Measurements from ENCODE around the gene TPRX1.
"Not testable (repeated sequence)": the region's sequence is repeated elsewhere in the genome, so short reads cannot be mapped to it uniquely, and the experiment has no call there.

The TPRX1 gene, protein sequence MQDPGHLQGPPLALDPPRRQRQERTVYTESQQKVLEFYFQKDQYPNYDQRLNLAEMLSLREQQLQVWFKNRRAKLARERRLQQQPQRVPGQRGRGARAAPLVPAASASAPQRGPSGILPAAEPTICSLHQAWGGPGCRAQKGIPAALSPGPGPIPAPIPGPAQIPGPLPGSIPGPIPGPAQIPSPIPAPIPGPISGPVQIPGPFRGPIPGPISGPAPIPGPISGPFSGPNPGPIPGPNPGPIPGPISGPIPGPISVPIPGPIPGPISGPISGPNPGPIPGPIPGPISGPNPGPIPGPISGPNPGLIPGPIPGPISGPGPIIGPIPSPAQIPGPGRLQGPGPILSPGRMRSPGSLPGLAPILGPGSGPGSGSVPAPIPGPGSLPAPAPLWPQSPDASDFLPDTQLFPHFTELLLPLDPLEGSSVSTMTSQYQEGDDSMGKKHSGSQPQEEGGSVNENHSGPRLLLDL

DNA sequence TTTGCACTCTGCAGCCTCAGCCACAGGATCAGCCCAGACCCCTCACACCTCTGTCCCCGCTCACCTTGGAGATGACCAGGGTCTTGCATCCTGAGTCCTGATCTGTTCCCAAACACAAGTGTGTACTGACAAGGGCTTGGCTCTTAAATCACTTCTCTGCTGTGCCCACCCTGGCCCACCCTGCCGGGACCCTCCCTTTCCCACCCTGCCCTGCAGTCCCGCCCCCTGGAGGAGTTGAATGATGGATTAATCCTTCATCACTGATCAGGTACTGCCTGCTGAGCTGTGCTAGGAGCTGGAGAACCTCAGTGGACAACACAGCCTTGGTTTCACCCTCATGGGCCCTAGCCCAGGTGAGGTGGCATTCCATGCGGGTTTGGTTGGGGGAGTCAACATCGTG is at the start of gene TPRX1:
TSS of gene TPRX1 (minus strand) at position 101 of the 400 bp plus-strand sequence. CDS start at position 89, 12 bp downstream.
- ATAC-seq, result not testable (repeated sequence)

DNA sequence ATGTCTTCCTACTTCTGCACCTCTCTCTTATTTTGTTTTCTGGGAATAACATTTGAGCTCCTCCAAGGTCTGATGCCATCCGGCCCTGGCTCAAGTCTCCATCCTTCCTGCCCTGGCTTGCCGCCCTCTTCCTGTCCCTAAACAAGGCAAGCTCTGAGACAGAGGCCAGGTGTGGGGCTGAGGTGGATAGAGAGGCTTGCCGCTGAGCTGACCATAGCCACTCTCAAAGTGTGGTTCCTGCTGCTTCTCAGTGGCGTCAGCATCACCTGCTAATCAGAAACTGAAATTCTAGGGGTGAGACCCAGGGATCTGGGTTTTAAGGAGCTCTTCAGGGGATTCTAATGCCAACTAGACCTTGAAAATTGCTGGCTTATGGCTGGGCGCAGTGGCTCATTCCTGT is 48.7 kb upstream of the TPRX1 start:
- ATAC-seq, result no peak

DNA sequence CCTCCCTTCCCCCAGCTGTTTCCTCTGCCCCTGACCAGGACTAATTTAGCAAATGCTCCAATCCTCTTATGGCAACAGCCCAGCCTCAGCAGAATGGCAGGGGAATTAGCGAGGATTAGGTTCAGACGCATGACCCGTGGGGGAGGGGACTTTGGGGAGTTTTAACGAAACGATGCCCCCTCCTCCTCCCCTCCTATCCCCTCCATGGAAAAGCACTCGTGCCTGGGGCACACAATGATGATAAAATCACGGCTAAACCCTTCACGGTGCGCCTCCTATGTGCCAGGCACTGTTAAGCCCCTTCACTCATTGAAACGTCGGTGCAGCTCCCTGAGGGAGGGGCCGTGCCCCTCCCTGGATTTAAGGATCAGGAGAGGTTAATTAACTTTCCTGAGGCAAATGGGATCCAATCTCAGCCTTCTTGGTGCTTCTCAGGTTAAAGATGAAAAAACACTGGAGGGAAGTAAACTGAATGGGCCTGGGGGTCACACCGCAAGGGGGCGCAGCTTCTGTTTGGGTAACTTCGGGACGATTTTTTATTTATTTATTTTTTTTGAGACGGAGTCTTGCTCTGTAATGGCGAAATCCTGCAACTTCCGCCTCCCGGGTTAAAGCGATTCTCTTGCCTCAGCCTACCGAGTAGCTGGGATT is 44.6 kb upstream of the TPRX1 start:
- ATAC-seq, result no peak
- TF ChIP-seq, protein P1, sequence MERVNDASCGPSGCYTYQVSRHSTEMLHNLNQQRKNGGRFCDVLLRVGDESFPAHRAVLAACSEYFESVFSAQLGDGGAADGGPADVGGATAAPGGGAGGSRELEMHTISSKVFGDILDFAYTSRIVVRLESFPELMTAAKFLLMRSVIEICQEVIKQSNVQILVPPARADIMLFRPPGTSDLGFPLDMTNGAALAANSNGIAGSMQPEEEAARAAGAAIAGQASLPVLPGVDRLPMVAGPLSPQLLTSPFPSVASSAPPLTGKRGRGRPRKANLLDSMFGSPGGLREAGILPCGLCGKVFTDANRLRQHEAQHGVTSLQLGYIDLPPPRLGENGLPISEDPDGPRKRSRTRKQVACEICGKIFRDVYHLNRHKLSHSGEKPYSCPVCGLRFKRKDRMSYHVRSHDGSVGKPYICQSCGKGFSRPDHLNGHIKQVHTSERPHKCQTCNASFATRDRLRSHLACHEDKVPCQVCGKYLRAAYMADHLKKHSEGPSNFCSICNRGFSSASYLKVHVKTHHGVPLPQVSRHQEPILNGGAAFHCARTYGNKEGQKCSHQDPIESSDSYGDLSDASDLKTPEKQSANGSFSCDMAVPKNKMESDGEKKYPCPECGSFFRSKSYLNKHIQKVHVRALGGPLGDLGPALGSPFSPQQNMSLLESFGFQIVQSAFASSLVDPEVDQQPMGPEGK (CRISPR knock-in tag; IDR thresholded peaks at IDR 0.05; ENCODE audit: borderline replicate concordance), result no peak
- no peak for TF ChIP-seq ZNF565 (CRISPR knock-in tag; conservative IDR thresholded peaks at IDR 0.05; ENCODE audit: low read depth)
- no peak for TF ChIP-seq ARNTL (CRISPR knock-in tag; IDR thresholded peaks at IDR 0.05; ENCODE audit: borderline replicate concordance, low read depth)

More for the DNA sequence above, 48.7 kb upstream of the TPRX1 start:
- TF ChIP-seq, protein P2, sequence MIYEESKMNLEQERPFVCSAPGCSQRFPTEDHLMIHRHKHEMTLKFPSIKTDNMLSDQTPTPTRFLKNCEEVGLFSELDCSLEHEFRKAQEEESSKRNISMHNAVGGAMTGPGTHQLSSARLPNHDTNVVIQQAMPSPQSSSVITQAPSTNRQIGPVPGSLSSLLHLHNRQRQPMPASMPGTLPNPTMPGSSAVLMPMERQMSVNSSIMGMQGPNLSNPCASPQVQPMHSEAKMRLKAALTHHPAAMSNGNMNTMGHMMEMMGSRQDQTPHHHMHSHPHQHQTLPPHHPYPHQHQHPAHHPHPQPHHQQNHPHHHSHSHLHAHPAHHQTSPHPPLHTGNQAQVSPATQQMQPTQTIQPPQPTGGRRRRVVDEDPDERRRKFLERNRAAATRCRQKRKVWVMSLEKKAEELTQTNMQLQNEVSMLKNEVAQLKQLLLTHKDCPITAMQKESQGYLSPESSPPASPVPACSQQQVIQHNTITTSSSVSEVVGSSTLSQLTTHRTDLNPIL (CRISPR knock-in tag; IDR thresholded peaks at IDR 0.05; ENCODE audit: low read depth), result no peak
- TF ChIP-seq, protein P3, sequence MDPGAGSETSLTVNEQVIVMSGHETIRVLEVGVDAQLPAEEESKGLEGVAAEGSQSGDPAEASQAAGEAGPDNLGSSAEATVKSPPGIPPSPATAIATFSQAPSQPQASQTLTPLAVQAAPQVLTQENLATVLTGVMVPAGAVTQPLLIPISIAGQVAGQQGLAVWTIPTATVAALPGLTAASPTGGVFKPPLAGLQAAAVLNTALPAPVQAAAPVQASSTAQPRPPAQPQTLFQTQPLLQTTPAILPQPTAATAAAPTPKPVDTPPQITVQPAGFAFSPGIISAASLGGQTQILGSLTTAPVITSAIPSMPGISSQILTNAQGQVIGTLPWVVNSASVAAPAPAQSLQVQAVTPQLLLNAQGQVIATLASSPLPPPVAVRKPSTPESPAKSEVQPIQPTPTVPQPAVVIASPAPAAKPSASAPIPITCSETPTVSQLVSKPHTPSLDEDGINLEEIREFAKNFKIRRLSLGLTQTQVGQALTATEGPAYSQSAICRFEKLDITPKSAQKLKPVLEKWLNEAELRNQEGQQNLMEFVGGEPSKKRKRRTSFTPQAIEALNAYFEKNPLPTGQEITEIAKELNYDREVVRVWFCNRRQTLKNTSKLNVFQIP (CRISPR knock-in tag; IDR thresholded peaks at IDR 0.05; ENCODE audit: borderline replicate concordance, low read depth), result no peak
- TF ChIP-seq ISL1 (CRISPR knock-in tag; IDR thresholded peaks at IDR 0.05) (no peak), BACH2 (CRISPR knock-in tag; IDR thresholded peaks at IDR 0.05; ENCODE audit: borderline replicate concordance) (no peak), SNAI2 (CRISPR knock-in tag; IDR thresholded peaks at IDR 0.05) (no peak), ESRRG (CRISPR knock-in tag; IDR thresholded peaks at IDR 0.05) (no peak), TCF4 (CRISPR knock-in tag; IDR thresholded peaks at IDR 0.05; ENCODE audit: borderline replicate concordance) (no peak), GLIS3 (CRISPR knock-in tag; IDR thresholded peaks at IDR 0.05) (no peak), ZNF8 (CRISPR knock-in tag; IDR thresholded peaks at IDR 0.05) (no peak), ARNTL (CRISPR knock-in tag; IDR thresholded peaks at IDR 0.05; ENCODE audit: borderline replicate concordance, low read depth) (no peak), ZC3H10 (CRISPR knock-in tag; IDR thresholded peaks at IDR 0.05) (no peak), ZFP3 (CRISPR knock-in tag; IDR thresholded peaks at IDR 0.05) (no peak), ZNF70 (CRISPR knock-in tag; IDR thresholded peaks at IDR 0.05) (no peak), ZFP30 (CRISPR knock-in tag; IDR thresholded peaks at IDR 0.05) (no peak)
- TF ChIP-seq, protein P4, sequence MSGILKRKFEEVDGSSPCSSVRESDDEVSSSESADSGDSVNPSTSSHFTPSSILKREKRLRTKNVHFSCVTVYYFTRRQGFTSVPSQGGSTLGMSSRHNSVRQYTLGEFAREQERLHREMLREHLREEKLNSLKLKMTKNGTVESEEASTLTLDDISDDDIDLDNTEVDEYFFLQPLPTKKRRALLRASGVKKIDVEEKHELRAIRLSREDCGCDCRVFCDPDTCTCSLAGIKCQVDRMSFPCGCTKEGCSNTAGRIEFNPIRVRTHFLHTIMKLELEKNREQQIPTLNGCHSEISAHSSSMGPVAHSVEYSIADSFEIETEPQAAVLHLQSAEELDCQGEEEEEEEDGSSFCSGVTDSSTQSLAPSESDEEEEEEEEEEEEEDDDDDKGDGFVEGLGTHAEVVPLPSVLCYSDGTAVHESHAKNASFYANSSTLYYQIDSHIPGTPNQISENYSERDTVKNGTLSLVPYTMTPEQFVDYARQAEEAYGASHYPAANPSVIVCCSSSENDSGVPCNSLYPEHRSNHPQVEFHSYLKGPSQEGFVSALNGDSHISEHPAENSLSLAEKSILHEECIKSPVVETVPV (CRISPR knock-in tag; IDR thresholded peaks at IDR 0.05), result no peak
- TF ChIP-seq, protein P5, sequence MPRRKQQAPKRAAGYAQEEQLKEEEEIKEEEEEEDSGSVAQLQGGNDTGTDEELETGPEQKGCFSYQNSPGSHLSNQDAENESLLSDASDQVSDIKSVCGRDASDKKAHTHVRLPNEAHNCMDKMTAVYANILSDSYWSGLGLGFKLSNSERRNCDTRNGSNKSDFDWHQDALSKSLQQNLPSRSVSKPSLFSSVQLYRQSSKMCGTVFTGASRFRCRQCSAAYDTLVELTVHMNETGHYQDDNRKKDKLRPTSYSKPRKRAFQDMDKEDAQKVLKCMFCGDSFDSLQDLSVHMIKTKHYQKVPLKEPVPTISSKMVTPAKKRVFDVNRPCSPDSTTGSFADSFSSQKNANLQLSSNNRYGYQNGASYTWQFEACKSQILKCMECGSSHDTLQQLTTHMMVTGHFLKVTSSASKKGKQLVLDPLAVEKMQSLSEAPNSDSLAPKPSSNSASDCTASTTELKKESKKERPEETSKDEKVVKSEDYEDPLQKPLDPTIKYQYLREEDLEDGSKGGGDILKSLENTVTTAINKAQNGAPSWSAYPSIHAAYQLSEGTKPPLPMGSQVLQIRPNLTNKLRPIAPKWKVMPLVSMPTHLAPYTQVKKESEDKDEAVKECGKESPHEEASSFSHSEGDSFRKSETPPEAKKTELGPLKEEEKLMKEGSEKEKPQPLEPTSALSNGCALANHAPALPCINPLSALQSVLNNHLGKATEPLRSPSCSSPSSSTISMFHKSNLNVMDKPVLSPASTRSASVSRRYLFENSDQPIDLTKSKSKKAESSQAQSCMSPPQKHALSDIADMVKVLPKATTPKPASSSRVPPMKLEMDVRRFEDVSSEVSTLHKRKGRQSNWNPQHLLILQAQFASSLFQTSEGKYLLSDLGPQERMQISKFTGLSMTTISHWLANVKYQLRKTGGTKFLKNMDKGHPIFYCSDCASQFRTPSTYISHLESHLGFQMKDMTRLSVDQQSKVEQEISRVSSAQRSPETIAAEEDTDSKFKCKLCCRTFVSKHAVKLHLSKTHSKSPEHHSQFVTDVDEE (CRISPR knock-in tag; IDR thresholded peaks at IDR 0.05), result no peak

All from SK-N-SH treated with all-trans-retinoic acid at 6 μM for 48 hours (cell line).